PC-9 (cell line): ENCODE results near the gene WFDC2. TPM values are rescaled to one million over a fixed set of nuclear protein-coding genes. Genes with fewer than 3 reads are reported as not detected.

Experiments used
- BruUV-seq: library from RNA; stranded (reverse); fragments of 400-500 nt; replicated peaks from 2 replicates; lab custom pipeline; 2021; lab: Mats Ljungman, UMichigan
- CTCF ChIA-PET: fragments of 300-600 bp; sonication (Branson Sonifier 250); formaldehyde crosslinking; loops from one replicate; lab custom pipeline; 2022; ENCODE audit warnings: antibody characterized with exemption; lab: Charles Lee
- POLR2A ChIA-PET: fragments of 300-600 bp; sonication (Branson Sonifier 250); formaldehyde crosslinking; loops from one replicate; lab custom pipeline; 2022; ENCODE audit warnings: antibody characterized with exemption; ENCODE audit not compliant: unreplicated experiment; lab: Charles Lee
- DNase-seq, 2 experiments: peaks; one replicate each; pipeline versions ENCODE4 v3.0.0 to v3.0.0-alpha.2; 2015 to 2022; ENCODE audit warnings: mixed read lengths in 1 of 2
- H2AFZ ChIP-seq: fragments of 200-600 bp; sonication (generic); 2 replicates; pipeline ENCODE4 v1.8.1; 2017; ENCODE audit warnings: antibody characterized with exemption
- H3F3A ChIP-seq: fragments of 200-600 bp; sonication (generic); 2 replicates; pipeline ENCODE4 v1.8.1; 2017; ENCODE audit warnings: antibody characterized with exemption, mild to moderate bottlenecking, low read depth; ENCODE audit not compliant: insufficient read depth
- H3K27ac ChIP-seq: fragments of 200-600 bp; sonication (generic); 2 replicates; pipeline ENCODE4 v1.6.1; 2016; ENCODE audit warnings: mixed run types
- H3K27me3 ChIP-seq: fragments of 200-600 bp; sonication (generic); 2 replicates; pipeline ENCODE4 v1.6.1; 2016; ENCODE audit warnings: low read depth, mixed run types; ENCODE audit not compliant: insufficient read depth
- H3K36me3 ChIP-seq: fragments of 200-600 bp; sonication (generic); 2 replicates; pipeline ENCODE4 v1.6.1; 2016; ENCODE audit warnings: low read depth, mixed run types
- H3K4me1 ChIP-seq: fragments of 200-600 bp; sonication (generic); replicated peaks from 2 replicates; pipeline ENCODE4 v1.6.1; 2016; ENCODE audit warnings: mixed run types; ENCODE audit not compliant: insufficient read depth
- H3K4me2 ChIP-seq: fragments of 200-600 bp; sonication (generic); 2 replicates; pipeline ENCODE4 v1.6.1; 2017; ENCODE audit warnings: mixed run types
- H3K4me3 ChIP-seq: fragments of 200-600 bp; sonication (generic); 2 replicates; pipeline ENCODE4 v1.6.1; 2016; ENCODE audit warnings: mixed run types
- H3K79me2 ChIP-seq: fragments of 200-600 bp; sonication (generic); 2 replicates; pipeline ENCODE4 v1.6.1; 2017; ENCODE audit warnings: low read depth, mixed run types
- H3K9me2 ChIP-seq: fragments of 200-600 bp; sonication (generic); 2 replicates; pipeline ENCODE4 v1.8.1; 2017; ENCODE audit warnings: mild to moderate bottlenecking; ENCODE audit not compliant: insufficient read depth
- H3K9me3 ChIP-seq: fragments of 200-600 bp; sonication (generic); 2 replicates; pipeline ENCODE4 v1.8.1; 2016; ENCODE audit warnings: low read depth; ENCODE audit not compliant: insufficient read depth
- H4K20me1 ChIP-seq: fragments of 200-600 bp; sonication (generic); 2 replicates; pipeline ENCODE4 v1.8.1; 2017; ENCODE audit not compliant: insufficient read depth
- CTCF ChIP-seq: fragments of 200-600 bp; sonication (generic); conservative IDR thresholded peaks from 2 replicates; pipeline ENCODE4 v1.6.1; 2017; ENCODE audit warnings: mixed run types, antibody characterized with exemption, mild to moderate bottlenecking, moderate library complexity
- EZH2 ChIP-seq: fragments of 200-600 bp; sonication (generic); IDR thresholded peaks from 2 replicates; pipeline ENCODE4 v1.8.0; 2017; ENCODE audit warnings: antibody characterized with exemption, low read depth
- intact Hi-C: fragments of 100-400 bp; cut with micrococcal nuclease; formaldehyde crosslinking; loops from one replicate; pipeline ENCODE4 v1.10.0; 2022; ENCODE audit not compliant: unreplicated experiment
- total RNA-seq: library from RNA; stranded (reverse); gene quantifications from 2 replicates; pipeline ENCODE4 v1.2.3, GENCODE V29; 2021

WFDC2 gene
- total RNA-seq, 1 experiment from 2014 or later = 159 TPM

- no peaks in the 10 kb centered on the region for H3K9me3 ChIP-seq
- no peak overlapping the region for H3K4me2 ChIP-seq
- no peaks in the 10 kb centered on the region for H3K27me3 ChIP-seq
- H3F3A ChIP-seq = no peaks in the 10 kb centered on the region; the same call in 1 of the 2 replicates
- no peak overlapping the region for H2AFZ ChIP-seq
- no peaks in the 10 kb centered on the region for H3K4me1 ChIP-seq
- 0 out of 2 replicates have a peak, but pooled peaks cover 2% of the 10 kb centered on the region for H3K36me3 ChIP-seq
- POLR2A ChIA-PET = no interaction called here
- no peak overlapping the region for H3K4me3 ChIP-seq
- H4K20me1 ChIP-seq = no peaks in the 10 kb centered on the region
- DNase-seq = no peak
- BruUV-seq = no TSS peak
- no peak overlapping the region for H3K27ac ChIP-seq
- CTCF ChIA-PET = interaction anchor here (0.6 kb wide), 3 partner anchors 14 to 506 kb away, joined by 3 read pairs; no protein-coding TSS in a partner anchor
- intact Hi-C loops = no loop called here
- no peaks in the 10 kb centered on the region for H3K79me2 ChIP-seq
- TF ChIP-seq EZH2 = no peak
- TF ChIP-seq CTCF = no peak
- H3K9me2 ChIP-seq = no peaks in the 10 kb centered on the region
Measured at GRCh38 chr20:45427236-45428149, 42.1 kb upstream of the WFDC2 start.

GRCh38 chr20:45429618-45430017 lies 39.9 kb upstream of the WFDC2 start:
- intact Hi-C loops = no loop called here
- H3K9me3 ChIP-seq = no peaks in the 10 kb centered on the region
- H3K27me3 ChIP-seq = no peaks in the 10 kb centered on the region
- H3F3A ChIP-seq = peaks cover 4% of the 10 kb centered on the region
- ChIA-PET CTCF (interaction anchor here (0.7 kb wide), 1 partner anchor 92 kb away, joined by 9 read pairs; no protein-coding TSS in a partner anchor), POLR2A (no interaction called here)
- H3K4me3 ChIP-seq = no peak overlapping the region
- H3K4me2 ChIP-seq = no peak overlapping the region
- H4K20me1 ChIP-seq = no peaks in the 10 kb centered on the region
- no peaks in the 10 kb centered on the region for H3K9me2 ChIP-seq
- H2AFZ ChIP-seq = no peak overlapping the region
- no peaks in the 10 kb centered on the region for H3K79me2 ChIP-seq
- BruUV-seq = no TSS peak
- TF ChIP-seq CTCF (no peak), EZH2 (no peak)
- no peak overlapping the region for H3K27ac ChIP-seq
- no peak for DNase-seq
- no peaks in the 10 kb centered on the region for H3K4me1 ChIP-seq
- H3K36me3 ChIP-seq = no peaks in the 10 kb centered on the region

- no peaks in the 10 kb centered on the region for H3K27me3 ChIP-seq
- no peak for TF ChIP-seq EZH2
- no peak for TF ChIP-seq CTCF
- no peaks in the 10 kb centered on the region for H3K79me2 ChIP-seq
- intact Hi-C loops = no loop called here
- H3K4me2 ChIP-seq = no peak overlapping the region
- BruUV-seq = no TSS peak
- H3K36me3 ChIP-seq = no peaks in the 10 kb centered on the region
- no peak overlapping the region for H2AFZ ChIP-seq
- 0 out of 2 replicates have a peak, but pooled peaks cover 3% of the 10 kb centered on the region for H3K4me1 ChIP-seq
- POLR2A ChIA-PET = no interaction called here
- H4K20me1 ChIP-seq = no peaks in the 10 kb centered on the region
- no peaks in the 10 kb centered on the region for H3K9me3 ChIP-seq
- peaks cover 4% of the 10 kb centered on the region; the same call in 1 of the 2 replicates for H3F3A ChIP-seq
- DNase-seq = no peak
- H3K9me2 ChIP-seq = no peaks in the 10 kb centered on the region
- CTCF ChIA-PET = interaction anchor here (0.7 kb wide), 1 partner anchor 75 kb away, joined by 12 read pairs; no protein-coding TSS in a partner anchor
- H3K27ac ChIP-seq = no peak overlapping the region
- H3K4me3 ChIP-seq = no peak overlapping the region
Measured at GRCh38 chr20:45432294-45432693, 37.3 kb upstream of the WFDC2 start.
